Motor neuron (in vitro differentiated cells): ENCODE data around the gene NXPE3. TPM values are rescaled to one million over a fixed set of nuclear protein-coding genes. Genes with fewer than 3 reads are reported as not detected.
"Not testable (repeated sequence)": the region's sequence is repeated elsewhere in the genome, so short reads cannot be mapped to it uniquely, and the experiment has no call there.

Source experiments
- ATAC-seq, 8 experiments: fragments of 200-7000 bp; cut with Tn5 transposase; replicated peaks in 6 of 8; 2 replicates each; pipeline ENCODE4 v1.8.0; 2021; ENCODE audit warnings: mild to moderate bottlenecking in 8 of 8, moderate library complexity in 8 of 8
- H3K27ac ChIP-seq, 2 donors: fragments of 250-450 bp; sonication (Bioruptor Pico); 2 replicates each; pipeline ENCODE4 v1.9.0; 2021; ENCODE audit warnings: antibody characterized with exemption in 2 of 2, mild to moderate bottlenecking in 2 of 2, moderate library complexity in 1 of 2
- H3K4me1 ChIP-seq, 2 donors: fragments of 250-450 bp; sonication (Bioruptor Pico); replicated peaks in 1 of 2; 2 replicates each; pipeline ENCODE4 v1.6.1; 2021; ENCODE audit warnings: antibody characterized with exemption in 2 of 2, mild to moderate bottlenecking in 2 of 2, moderate library complexity in 1 of 2
- H3K4me3 ChIP-seq, 5 donors: fragments of 250-450 bp; sonication (Bioruptor Pico); 2 replicates each; pipeline ENCODE4 v1.9.0; 2021; ENCODE audit warnings: antibody characterized with exemption in 5 of 5, mild to moderate bottlenecking in 5 of 5, moderate library complexity in 4 of 5
- WGBS, 10 experiments: fragments of 450-650 bp; shearing (Covaris generic); methylation state at CpG; one replicate each; pipeline ENCODE4 v1.0.0; 2022; 5-methylcytosine and 5-hydroxymethylcytosine counted together
- in situ Hi-C, 9 experiments: fragments of 400-800 bp; cut with MboI; loops; one replicate each; pipeline ENCODE4 v1.15.0; 2021; ENCODE audit warnings: low sequenced_read_pairs in 9 of 9, low pct_unique_long_range_greater_than_20kb in 2 of 9; ENCODE audit not compliant: unreplicated experiment in 9 of 9
- total RNA-seq, 8 experiments: library from RNA; unstranded; fragments of 300-600 nt; gene quantifications; 2 replicates each; pipeline versions ENCODE4 v1.2.3 to v1.2.4, GENCODE V29; 2022

NXPE3 gene
- total RNA-seq, 8 experiments from 2014 or later = 12.9 to 23.5 (median 18.4) TPM

DNA sequence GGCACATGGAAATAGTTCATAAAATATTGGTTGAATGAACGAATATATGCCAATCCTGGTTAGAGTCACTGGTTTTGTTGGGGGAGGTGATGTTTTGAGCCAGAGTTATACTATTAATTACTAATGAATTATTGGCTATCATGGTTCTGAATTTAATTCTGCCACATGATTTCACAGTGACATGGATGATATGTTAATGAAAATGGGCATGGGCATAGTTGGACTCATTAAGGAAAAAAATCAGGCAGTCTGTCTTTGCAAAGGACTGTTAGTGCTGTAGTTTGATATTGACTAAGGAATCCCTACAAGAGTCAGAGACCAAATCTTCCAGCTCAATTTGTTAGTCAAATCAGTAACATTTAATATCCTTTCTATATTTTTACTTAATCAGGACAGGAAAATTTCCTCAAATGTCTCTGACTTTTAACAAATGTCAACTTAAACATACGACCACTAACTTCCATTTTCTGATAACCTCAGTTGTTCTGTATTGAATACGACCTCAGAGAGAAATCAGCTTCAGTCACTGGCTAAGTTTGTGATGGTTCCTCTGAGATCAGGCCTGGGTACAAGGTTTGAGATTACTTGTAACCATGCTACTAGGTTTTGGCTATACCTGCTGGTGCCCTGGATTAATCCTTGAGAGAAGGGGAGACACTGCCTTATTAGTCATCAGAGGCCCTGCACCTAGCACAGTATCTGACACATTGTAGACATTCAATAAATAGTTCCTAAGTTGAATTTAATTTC is 83.6 kb downstream of the NXPE3 start:
- WGBS, 10 experiments = 79 to 100% (median 89%) methylated on average over 1 to 3 of the region's 3 CpGs; no CpG with 5 or more reads in 1 of the 10 experiments
- peak in 2 of 8 experiments; percentile 2 to 4 for ATAC-seq
- in situ Hi-C loops = no loop called here

DNA sequence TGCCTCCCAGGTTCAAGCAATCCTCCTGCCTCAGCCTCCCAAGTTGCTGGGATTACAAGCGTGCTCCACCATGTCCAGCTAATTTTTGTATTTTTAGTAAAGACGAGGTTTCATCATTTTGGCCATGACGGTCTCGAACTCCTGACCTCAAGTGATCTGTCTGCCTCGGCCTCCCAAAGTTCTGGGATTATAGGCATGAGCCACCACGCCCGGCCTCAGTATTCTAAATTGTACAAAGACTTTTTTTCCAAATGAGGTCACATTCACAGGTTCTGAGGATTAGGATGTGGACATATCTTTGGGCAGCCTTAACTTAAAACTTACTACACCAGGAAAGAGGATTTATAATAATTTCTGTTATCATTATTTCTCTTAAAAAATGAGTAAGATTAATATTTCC is 85.9 kb downstream of the NXPE3 start:
- ATAC-seq, in situ Hi-C loops, H3K4me3 ChIP-seq, H3K4me1 ChIP-seq, H3K27ac ChIP-seq: not testable (repeated sequence)
- 81 to 100% (median 98%) methylated on average over 2 to 7 of the region's 7 CpGs; no CpG with 5 or more reads in 2 of the 10 experiments for WGBS, 10 experiments

More for the DNA sequence above, 83.6 kb downstream of the NXPE3 start:
- H3K4me1 ChIP-seq = peaks cover 0 to 2% of the 10 kb centered on the region in 2 donors
- no peak overlapping the region for H3K4me3 ChIP-seq
- H3K27ac ChIP-seq = no peak overlapping the region

DNA sequence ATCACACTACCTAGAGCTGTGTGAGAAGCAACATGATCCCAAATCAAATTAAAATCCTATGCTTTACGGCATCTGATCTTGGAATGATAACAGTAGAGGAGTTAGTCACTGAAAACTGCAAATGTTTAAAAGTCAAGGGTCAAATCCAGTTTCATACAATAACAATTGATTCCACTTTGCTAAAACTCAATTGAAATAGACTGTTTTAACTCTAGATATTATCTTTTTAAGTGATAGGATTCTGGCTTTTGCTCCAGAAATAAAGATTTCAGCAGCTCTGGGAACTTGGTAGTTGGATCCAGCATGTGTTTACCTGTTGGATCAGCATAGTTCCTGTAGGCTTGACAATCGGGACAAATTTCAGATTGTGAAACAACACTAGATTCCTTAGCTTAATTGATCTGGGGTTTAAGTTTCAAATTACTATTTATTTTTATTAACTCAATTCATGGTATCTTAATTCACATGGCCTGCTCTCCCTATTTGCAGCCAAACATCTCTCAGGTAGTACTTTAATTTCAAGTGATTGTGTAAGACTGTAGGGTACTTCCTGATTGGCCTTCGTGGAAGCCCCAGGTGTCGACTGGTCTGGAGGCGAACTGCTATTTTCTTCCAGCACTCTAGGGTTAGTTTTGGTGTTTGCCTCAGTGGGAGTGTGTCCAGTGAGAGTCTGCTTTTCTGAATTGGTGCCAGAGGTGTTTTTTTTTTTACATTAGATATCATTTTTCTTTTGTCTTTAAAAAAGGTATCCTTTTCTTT is 86.9 kb downstream of the NXPE3 start:
- no peak for ATAC-seq
- in situ Hi-C loops = no loop called here
- Histone ChIP-seq H3K4me1 (peaks cover 0 to 3% of the 10 kb centered on the region in 2 donors), H3K27ac (no peak overlapping the region), H3K4me3 (no peak overlapping the region)
- 61 to 93% (median 84%) methylated on average over 2 to 5 of the region's 5 CpGs; no CpG with 5 or more reads in 1 of the 10 experiments for WGBS, 10 experiments

DNA sequence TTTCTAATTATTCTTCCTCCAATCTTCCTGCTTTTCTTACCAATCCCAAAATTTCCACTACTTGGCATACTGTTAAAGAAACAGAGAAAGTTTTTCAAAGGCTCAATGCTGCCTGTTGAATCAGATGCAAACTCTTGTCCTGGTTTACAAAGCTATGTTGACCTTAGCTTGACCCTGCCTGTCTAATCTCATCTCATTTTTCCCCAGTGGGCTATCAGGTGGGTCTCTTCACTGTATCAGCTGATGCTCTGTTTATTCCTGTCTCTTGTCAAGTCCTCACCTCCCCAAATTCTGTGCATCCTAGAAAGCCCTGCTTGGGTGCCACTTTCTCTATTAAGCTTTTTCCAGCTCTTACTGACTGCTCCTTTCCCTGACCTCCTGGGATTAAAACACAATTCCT is 88.5 kb downstream of the NXPE3 start:
- in situ Hi-C loops = no loop called here
- H3K4me3 ChIP-seq = no peak overlapping the region
- no peak for ATAC-seq
- peaks cover 0 to 3% of the 10 kb centered on the region in 2 donors for H3K4me1 ChIP-seq
- no peak overlapping the region for H3K27ac ChIP-seq

DNA sequence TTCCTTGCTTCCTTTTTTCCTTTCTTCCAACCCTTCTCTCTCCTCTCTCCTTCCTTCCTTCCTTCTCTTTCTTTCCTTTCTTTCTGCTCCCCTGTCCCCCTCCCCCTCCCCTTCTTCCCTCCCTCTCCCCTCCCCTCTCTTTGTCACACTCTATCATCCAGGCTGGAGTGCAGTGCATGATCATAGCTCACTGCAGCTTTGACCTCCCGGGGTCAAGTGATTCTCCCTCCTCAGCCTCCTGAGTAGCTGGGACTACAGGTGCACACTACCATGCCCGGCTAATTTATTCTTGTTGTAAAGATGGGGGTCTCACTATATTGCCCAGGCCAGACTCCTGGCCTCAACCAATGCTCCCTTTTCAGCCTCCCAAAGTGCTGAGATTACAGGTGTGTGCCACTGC is 89.0 kb downstream of the NXPE3 start:
- peaks cover 0 to 3% of the 10 kb centered on the region in 2 donors for H3K4me1 ChIP-seq
- ATAC-seq = no peak
- no peak overlapping the region for H3K27ac ChIP-seq
- in situ Hi-C loops = no loop called here
- no peak overlapping the region for H3K4me3 ChIP-seq
- no CpG with 5 or more reads among the region's 2 CpGs for WGBS, 10 experiments

DNA sequence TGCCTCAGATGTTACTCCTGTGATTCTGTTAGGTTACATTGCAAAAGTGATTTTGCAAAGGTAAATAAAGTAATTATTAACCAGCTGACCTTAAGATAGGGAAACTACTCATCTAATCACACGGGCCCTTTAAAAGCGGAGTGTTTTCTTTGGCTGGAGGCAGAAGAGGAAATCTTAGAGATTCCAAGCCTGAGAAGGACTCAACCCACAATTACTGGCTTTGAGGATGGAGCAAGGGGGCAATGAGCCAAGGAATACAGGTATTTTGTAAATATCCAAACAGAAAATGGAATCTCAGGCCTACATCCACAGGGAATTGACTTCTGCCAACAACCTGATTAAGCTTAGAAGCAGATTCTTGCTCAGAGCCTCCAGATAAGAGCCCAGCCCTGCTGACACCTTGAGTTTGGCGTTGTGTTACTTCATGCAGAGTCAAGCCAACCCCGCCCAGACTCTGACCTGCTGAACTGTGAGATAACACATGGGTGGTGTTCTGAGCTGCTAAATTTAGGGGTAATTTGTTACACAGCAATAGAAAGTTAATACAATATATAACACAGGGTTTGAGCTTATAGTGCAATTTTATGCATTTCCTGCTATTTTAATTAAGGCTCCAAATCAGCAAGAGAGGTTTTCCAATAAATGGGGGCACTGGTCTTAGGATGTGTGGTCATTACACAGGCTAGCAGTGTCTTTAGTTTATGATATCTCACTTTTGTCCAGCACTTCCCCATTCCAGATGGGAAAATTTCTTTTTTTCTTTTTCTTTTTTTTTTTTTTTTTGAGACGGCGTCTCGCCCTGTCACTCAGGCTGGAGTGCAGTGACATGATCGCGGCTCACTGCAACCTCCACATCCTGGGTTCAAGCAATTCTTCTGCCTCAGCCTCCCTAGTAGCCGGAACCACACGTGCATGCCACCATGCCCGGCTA is 89.8 kb downstream of the NXPE3 start:
- peak in 3 of 8 experiments; percentile 24 to 76 (median 48) for ATAC-seq
- in situ Hi-C loops = no loop called here
- Histone ChIP-seq H3K27ac (no peak overlapping the region), H3K4me3 (no peak overlapping the region), H3K4me1 (peaks cover 0 to 3% of the 10 kb centered on the region in 2 donors)
- WGBS, 10 experiments = 88 to 100% (median 95%) methylated on average over 2 to 12 of the region's 12 CpGs

DNA sequence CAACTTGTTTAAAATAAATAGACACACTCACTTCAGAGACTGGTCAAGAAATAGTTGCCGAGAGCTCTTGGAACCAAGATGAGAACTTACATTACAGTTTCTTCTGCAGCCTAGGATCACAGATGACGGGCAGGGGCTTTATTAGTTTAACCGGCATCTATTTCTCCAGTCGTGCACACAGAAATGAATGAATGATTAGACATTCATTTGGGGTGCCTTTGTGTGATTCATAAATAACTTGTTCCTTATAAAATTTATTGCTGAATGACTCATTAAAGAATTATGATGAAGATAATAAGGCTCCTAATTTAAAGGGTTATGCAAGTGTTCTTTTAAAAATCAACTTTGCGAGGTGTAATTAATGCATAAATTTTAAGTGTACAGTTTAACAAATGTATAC is 91.1 kb downstream of the NXPE3 start:
- Histone ChIP-seq H3K27ac (no peak overlapping the region), H3K4me3 (no peak overlapping the region), H3K4me1 (peaks cover 0 to 3% of the 10 kb centered on the region in 2 donors)
- 49 to 100% (median 91%) methylated on average over 1 to 5 of the region's 5 CpGs for WGBS, 10 experiments
- ATAC-seq = no peak
- in situ Hi-C loops = no loop called here

DNA sequence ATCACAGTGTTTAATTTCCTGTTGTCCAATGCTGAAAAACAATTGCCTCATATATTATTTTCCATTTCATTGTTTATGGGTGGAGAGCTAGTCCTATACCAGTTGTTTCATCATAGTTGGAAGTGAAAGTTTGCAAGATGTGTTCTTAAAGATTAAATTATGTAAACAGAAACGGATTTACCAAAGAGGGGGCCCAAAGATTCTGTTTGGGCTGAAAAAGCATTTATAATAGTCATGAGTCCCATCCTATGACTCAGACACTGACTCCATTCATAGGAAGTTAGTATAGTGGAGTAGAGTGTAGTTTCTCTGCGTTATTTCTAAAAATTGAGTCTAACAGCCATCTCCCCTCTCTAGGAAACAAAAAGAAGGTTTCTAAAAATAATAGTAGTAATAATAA is 94.6 kb downstream of the NXPE3 start:
- 19 to 100% (median 88%) methylated on average over 1 to 2 of the region's 2 CpGs; no CpG with 5 or more reads in 1 of the 10 experiments for WGBS, 10 experiments
- in situ Hi-C loops = no loop called here
- no peak overlapping the region for H3K27ac ChIP-seq
- no peaks in the 10 kb centered on the region for H3K4me1 ChIP-seq
- peak in 2 of 8 experiments; percentile 14 to 53 for ATAC-seq
- H3K4me3 ChIP-seq = no peak overlapping the region

DNA sequence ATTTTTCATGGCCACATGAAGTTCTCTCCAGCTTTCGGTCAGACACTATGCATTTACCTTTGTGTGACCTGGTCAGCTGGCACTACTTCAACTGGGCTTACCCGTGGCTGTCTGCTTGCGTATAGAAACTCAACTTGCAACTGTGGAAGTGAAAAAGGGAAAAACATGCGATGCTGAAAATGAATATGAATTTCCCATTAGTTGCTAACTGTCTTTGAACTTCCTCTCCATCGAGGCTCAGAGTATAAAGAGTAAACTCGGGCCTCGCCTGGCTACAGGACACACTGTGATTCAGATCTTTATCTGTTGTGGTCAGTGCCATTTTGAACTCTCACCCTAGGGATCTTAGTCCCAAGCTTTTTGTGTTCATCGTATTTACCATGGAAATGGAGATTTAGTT is 97.1 kb downstream of the NXPE3 start:
- Histone ChIP-seq H3K27ac (no peak overlapping the region), H3K4me1 (no peaks in the 10 kb centered on the region), H3K4me3 (no peak overlapping the region)
- WGBS, 10 experiments = 54 to 100% (median 86%) methylated on average over 2 to 8 of the region's 8 CpGs
- in situ Hi-C loops = no loop called here
- ATAC-seq = no peak

Other genes with a start within 250 kb of the NXPE3 start
- 10 to 100 TPM; 22.9 to 55.4 (median 33.6) TPM for gene TRMT10C, start 217.3 kb upstream of the NXPE3 start, total RNA-seq
- 100 to 1,000 TPM in 5 of 8 experiments, 10 to 100 TPM in 3; 82.3 to 212 (median 110) TPM for gene PCNP, start 205.0 kb upstream of the NXPE3 start, total RNA-seq
- 10 to 100 TPM; 15.4 to 95.9 (median 21.7) TPM for gene ZBTB11, start 102.1 kb upstream of the NXPE3 start, total RNA-seq
- 1,000 to 10,000 TPM; 2,374 to 4,493 (median 3,318) TPM for gene RPL24, start 92.5 kb upstream of the NXPE3 start, total RNA-seq
- gene CEP97, start 54.6 kb upstream of the NXPE3 start, total RNA-seq = 10 to 100 TPM in 7 of 8 experiments, 1 to 10 TPM in 1; 9.8 to 29.2 (median 24.1) TPM
- gene NFKBIZ, start 70.3 kb downstream of the NXPE3 start, total RNA-seq = 10 to 100 TPM in 4 of 8 experiments, 1 to 10 TPM in 2, under 1 TPM in 2; 0.54 to 21.0 (median 6.3) TPM